Astrocyte (in vitro differentiated cells and primary cell): ENCODE measurements around the gene HNRNPL. TPM values are rescaled to one million over a fixed set of nuclear protein-coding genes. Genes with fewer than 3 reads are reported as not detected.

Experiments used
- DNase-seq: peaks from one replicate; pipeline ENCODE4 v3.0.0-alpha.2; 2010; ENCODE audit warnings: low read depth
- FAIRE-seq: peaks from 2 replicates; lab custom pipeline; 2011; peaks lifted over from hg19 to GRCh38; lab: Jason Lieb, UNC
- H2AFZ ChIP-seq: 2 replicates; pipeline ENCODE4 v1.6.0; 2012; ENCODE audit warnings: low read depth, low read length, inconsistent platforms
- H3K27ac ChIP-seq: 2 replicates; pipeline ENCODE4 v1.5.1; 2011; ENCODE audit warnings: low read depth, low read length, inconsistent platforms
- H3K27me3 ChIP-seq: 2 replicates; pipeline ENCODE4 v1.6.0; 2011; ENCODE audit warnings: low read length, inconsistent platforms; ENCODE audit not compliant: insufficient read depth
- H3K36me3 ChIP-seq: 2 replicates; pipeline ENCODE4 v1.5.1; 2011; ENCODE audit warnings: low read length, inconsistent platforms; ENCODE audit not compliant: insufficient read depth
- H3K4me1 ChIP-seq: 2 replicates; pipeline ENCODE4 v1.5.1; 2011; ENCODE audit warnings: low read length, inconsistent platforms; ENCODE audit not compliant: insufficient read depth
- H3K4me2 ChIP-seq: 2 replicates; pipeline ENCODE4 v1.6.0; 2012; ENCODE audit warnings: low read length, inconsistent platforms
- H3K4me3 ChIP-seq: 2 replicates; pipeline ENCODE4 v1.5.1; 2011; ENCODE audit warnings: low read depth, mild to moderate bottlenecking, low read length, inconsistent platforms; ENCODE audit not compliant: insufficient read depth
- H3K79me2 ChIP-seq: 2 replicates; pipeline ENCODE4 v1.6.0; 2012; ENCODE audit warnings: mild to moderate bottlenecking, low read length, inconsistent platforms; ENCODE audit not compliant: insufficient read depth
- H3K9ac ChIP-seq: 2 replicates; pipeline ENCODE4 v1.6.0; 2012; ENCODE audit warnings: mild to moderate bottlenecking, low read length, inconsistent platforms
- H3K9me3 ChIP-seq: 2 replicates; pipeline ENCODE4 v1.5.1; 2012; ENCODE audit warnings: low read depth, mild to moderate bottlenecking, low read length, inconsistent platforms; ENCODE audit not compliant: insufficient read depth
- H4K20me1 ChIP-seq: 2 replicates; pipeline ENCODE4 v1.6.0; 2012; ENCODE audit warnings: low read length, inconsistent platforms; ENCODE audit not compliant: insufficient read depth
- H3K27ac Mint-ChIP-seq: one replicate; pipeline ENCODE4 v1.8.0; 2021; ENCODE audit warnings: mild to moderate bottlenecking, mixed read lengths; ENCODE audit not compliant: unreplicated experiment
- H3K27me3 Mint-ChIP-seq: one replicate; pipeline ENCODE4 v1.8.0; 2021; ENCODE audit warnings: low read depth, mixed read lengths; ENCODE audit not compliant: unreplicated experiment
- H3K36me3 Mint-ChIP-seq: one replicate; pipeline ENCODE4 v1.8.0; 2021; ENCODE audit warnings: low read depth, mixed read lengths; ENCODE audit not compliant: unreplicated experiment
- H3K4me1 Mint-ChIP-seq: one replicate; pipeline ENCODE4 v1.8.0; 2021; ENCODE audit warnings: low read depth, mixed read lengths; ENCODE audit not compliant: unreplicated experiment
- H3K4me3 Mint-ChIP-seq: one replicate; pipeline ENCODE4 v1.8.0; 2021; ENCODE audit warnings: mild to moderate bottlenecking, moderate library complexity, mixed read lengths; ENCODE audit not compliant: unreplicated experiment
- H3K9me3 Mint-ChIP-seq: one replicate; pipeline ENCODE4 v1.8.0; 2021; ENCODE audit warnings: mild to moderate bottlenecking, mixed read lengths; ENCODE audit not compliant: unreplicated experiment
- EZH2 ChIP-seq: IDR thresholded peaks from 2 replicates; pipeline ENCODE4 v1.6.1; 2012; ENCODE audit warnings: mild to moderate bottlenecking, low read length, inconsistent platforms; ENCODE audit not compliant: insufficient read depth
- total RNA-seq: library from RNA; stranded (reverse); gene quantifications from 2 replicates; pipeline ENCODE4 v1.2.1, GENCODE V29; 2021
- TF ChIP-seq, protein P1 (sequence below): IDR thresholded peaks from 2 replicates; pipeline ENCODE4 v1.5.1; 2011; ENCODE audit warnings: low read depth, mild to moderate bottlenecking, inconsistent platforms, low read length, moderate library complexity; ENCODE audit not compliant: insufficient read depth

HNRNPL gene
- total RNA-seq, 1 donor from 2014 or later = 314 TPM

DNA sequence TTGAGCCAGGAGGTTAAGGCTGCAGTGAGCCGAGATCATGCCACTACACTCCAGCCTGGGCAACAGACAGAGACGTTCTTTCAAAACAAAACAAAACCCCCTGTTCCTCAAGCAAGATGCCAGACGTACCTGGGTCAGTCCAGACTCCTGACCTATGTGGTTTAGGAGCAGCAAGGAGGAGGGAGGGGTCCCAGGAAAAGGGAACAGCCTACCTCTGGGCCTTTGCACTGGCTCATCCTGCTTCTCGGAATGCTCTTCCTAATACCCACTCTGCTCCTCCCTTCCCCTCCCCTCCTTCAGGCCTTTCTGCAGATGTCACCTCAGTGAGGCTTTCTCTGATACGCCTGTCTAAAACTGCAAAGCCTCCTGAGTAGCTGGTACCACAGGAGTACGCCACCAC lies 18.8 kb upstream of the HNRNPL start:
- Histone ChIP-seq H3K79me2 (no peaks in the 10 kb centered on the region), H3K27ac (no peak overlapping the region), H3K4me2 (no peak overlapping the region), H3K36me3 (no peaks in the 10 kb centered on the region), H2AFZ (no peak overlapping the region), H3K27me3 (no peaks in the 10 kb centered on the region), H4K20me1 (no peaks in the 10 kb centered on the region), H3K9me3 (no peaks in the 10 kb centered on the region), H3K4me3 (no peak overlapping the region), H3K4me1 (peaks cover 5% of the 10 kb centered on the region), H3K9ac (no peak overlapping the region)
- FAIRE-seq = no peak
- Mint-ChIP-seq H3K4me1 (peaks cover 4% of the 10 kb centered on the region), H3K27ac (no peak overlapping the region), H3K4me3 (no peak overlapping the region), H3K27me3 (peaks cover 8% of the 10 kb centered on the region), H3K36me3 (no peaks in the 10 kb centered on the region), H3K9me3 (no peaks in the 10 kb centered on the region)
- TF ChIP-seq, protein P1, sequence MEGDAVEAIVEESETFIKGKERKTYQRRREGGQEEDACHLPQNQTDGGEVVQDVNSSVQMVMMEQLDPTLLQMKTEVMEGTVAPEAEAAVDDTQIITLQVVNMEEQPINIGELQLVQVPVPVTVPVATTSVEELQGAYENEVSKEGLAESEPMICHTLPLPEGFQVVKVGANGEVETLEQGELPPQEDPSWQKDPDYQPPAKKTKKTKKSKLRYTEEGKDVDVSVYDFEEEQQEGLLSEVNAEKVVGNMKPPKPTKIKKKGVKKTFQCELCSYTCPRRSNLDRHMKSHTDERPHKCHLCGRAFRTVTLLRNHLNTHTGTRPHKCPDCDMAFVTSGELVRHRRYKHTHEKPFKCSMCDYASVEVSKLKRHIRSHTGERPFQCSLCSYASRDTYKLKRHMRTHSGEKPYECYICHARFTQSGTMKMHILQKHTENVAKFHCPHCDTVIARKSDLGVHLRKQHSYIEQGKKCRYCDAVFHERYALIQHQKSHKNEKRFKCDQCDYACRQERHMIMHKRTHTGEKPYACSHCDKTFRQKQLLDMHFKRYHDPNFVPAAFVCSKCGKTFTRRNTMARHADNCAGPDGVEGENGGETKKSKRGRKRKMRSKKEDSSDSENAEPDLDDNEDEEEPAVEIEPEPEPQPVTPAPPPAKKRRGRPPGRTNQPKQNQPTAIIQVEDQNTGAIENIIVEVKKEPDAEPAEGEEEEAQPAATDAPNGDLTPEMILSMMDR = no peak
- TF ChIP-seq EZH2 = no peak
- DNase-seq = no peak

DNA sequence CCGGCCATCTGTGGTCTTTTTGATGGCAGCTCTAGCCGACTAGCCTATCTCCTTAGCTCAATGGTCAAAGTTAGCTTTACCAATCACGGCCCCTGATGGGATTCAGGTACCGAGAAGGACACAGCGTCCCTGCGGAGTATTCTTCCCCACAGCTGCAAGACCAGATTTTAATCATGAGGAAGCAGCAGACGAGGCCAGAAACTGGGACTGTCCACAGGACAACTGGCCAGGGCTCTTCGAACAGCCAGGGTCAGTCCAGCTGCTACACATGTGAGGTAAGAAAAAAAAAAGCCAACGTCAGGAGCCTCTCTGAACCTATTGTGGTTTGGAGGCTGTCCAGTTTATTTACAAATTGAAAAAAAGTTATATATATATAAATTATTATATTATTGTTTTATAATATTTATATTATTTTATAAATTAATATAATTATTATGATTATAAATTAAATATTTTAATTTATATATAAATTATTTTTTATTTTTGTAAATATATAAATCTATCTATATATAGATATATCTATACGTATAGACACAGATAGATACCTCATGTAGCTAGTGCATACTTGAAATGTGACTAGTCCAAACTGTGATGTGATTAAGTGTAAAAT lies 17.5 kb upstream of the HNRNPL start:
- DNase-seq (no peak), FAIRE-seq (no peak)
- Mint-ChIP-seq H3K27ac (no peak overlapping the region), H3K27me3 (peaks cover 8% of the 10 kb centered on the region), H3K36me3 (no peaks in the 10 kb centered on the region), H3K4me1 (peaks cover 4% of the 10 kb centered on the region), H3K9me3 (no peaks in the 10 kb centered on the region), H3K4me3 (no peak overlapping the region)
- H3K27me3 ChIP-seq = no peaks in the 10 kb centered on the region
- TF ChIP-seq, protein P1 = no peak
- no peak for TF ChIP-seq EZH2
- H2AFZ ChIP-seq = no peak overlapping the region
- no peaks in the 10 kb centered on the region for H3K9me3 ChIP-seq
- H3K9ac ChIP-seq = no peak overlapping the region
- H3K4me2 ChIP-seq = no peak overlapping the region
- peaks cover 5% of the 10 kb centered on the region for H3K4me1 ChIP-seq
- no peaks in the 10 kb centered on the region for H3K36me3 ChIP-seq
- no peak overlapping the region for H3K4me3 ChIP-seq
- no peaks in the 10 kb centered on the region for H4K20me1 ChIP-seq
- H3K79me2 ChIP-seq = no peaks in the 10 kb centered on the region
- H3K27ac ChIP-seq = no peak overlapping the region

DNA sequence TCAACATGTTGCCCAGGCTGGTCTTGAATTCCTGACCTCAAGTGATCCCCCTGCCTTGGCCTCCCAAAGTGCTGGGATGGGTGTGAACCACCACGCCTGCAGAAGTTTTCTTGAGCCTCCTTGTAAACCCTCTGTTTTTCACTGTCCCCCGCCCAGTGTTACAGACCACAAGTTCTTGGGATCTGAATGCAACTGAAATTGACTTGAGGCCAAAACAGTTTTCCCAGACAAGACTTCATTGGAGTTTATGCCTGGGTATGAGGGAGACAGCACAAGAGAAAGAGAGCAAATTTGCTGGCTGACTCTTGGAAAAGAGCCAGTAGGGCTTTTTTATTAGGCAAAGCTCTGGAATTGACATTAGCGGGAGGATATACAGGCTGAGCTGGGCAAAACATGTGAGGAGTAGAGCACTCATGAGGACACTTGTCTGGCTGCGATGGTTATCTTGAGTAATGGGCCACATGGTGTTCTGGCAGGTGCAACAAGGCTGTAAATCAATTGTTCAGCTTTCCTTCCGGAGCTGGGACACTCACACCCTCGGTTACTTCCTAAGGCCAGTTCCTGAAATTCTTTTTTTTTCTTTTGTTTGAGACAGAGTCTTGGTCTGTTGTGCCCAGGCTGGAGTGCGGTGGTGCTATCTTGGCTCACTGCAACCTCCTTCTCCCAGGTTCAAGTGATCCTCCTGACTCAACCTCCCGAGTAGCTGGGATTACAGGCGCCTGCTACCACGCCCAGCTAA lies 12.7 kb upstream of the HNRNPL start:
- Histone ChIP-seq H3K27ac (no peak overlapping the region), H3K4me2 (no peak overlapping the region), H3K79me2 (no peaks in the 10 kb centered on the region), H3K27me3 (no peaks in the 10 kb centered on the region), H3K4me1 (peaks cover 5% of the 10 kb centered on the region), H3K36me3 (no peaks in the 10 kb centered on the region), H3K9me3 (no peaks in the 10 kb centered on the region), H3K9ac (no peak overlapping the region), H3K4me3 (no peak overlapping the region), H2AFZ (no peak overlapping the region), H4K20me1 (no peaks in the 10 kb centered on the region)
- no peak for TF ChIP-seq EZH2
- TF ChIP-seq, protein P1 = no peak
- DNase-seq (no peak), FAIRE-seq (no peak)
- no peak overlapping the region for H3K27ac Mint-ChIP-seq
- peaks cover 4% of the 10 kb centered on the region for H3K4me1 Mint-ChIP-seq
- H3K36me3 Mint-ChIP-seq = no peaks in the 10 kb centered on the region
- no peaks in the 10 kb centered on the region for H3K27me3 Mint-ChIP-seq
- H3K9me3 Mint-ChIP-seq = no peaks in the 10 kb centered on the region
- H3K4me3 Mint-ChIP-seq = no peak overlapping the region
